A673 (cell line): ENCODE data around the gene EEIG1. TPM values are rescaled to one million over a fixed set of nuclear protein-coding genes. Genes with fewer than 3 reads are reported as not detected.
A peak's percentile ranks its signal among the peaks of the same experiment; 100 is the strongest.

Experiments used
- BruUV-seq: library from RNA; stranded (reverse); fragments of 400-500 nt; replicated peaks from 2 replicates; lab custom pipeline; 2021; lab: Mats Ljungman, UMichigan
- CTCF ChIA-PET: fragments of 300-600 bp; sonication (Branson Sonifier 250); formaldehyde crosslinking; loops from one replicate; lab custom pipeline; 2022; ENCODE audit warnings: antibody characterized with exemption; lab: Charles Lee
- POLR2A ChIA-PET: fragments of 300-600 bp; sonication (Branson Sonifier 250); formaldehyde crosslinking; loops from one replicate; lab custom pipeline; 2022; ENCODE audit warnings: antibody characterized with exemption; ENCODE audit not compliant: low non-redundant PET; lab: Charles Lee
- DNase-seq: peaks from one replicate; pipeline ENCODE4 v3.0.0-alpha.2; 2015; ENCODE audit warnings: low spot score
- H3K27ac ChIP-seq: fragments of 200-600 bp; sonication (generic); 2 replicates; pipeline ENCODE4 v1.5.1; 2016; ENCODE audit warnings: mixed run types, low read depth, mild to moderate bottlenecking, mixed read lengths, antibody characterized with exemption, low read length; ENCODE audit not compliant: poor library complexity, severe bottlenecking
- H3K27me3 ChIP-seq: fragments of 200-600 bp; sonication (generic); replicated peaks from 2 replicates; pipeline ENCODE4 v1.6.1; 2017; ENCODE audit warnings: mixed run types, low read depth, mild to moderate bottlenecking, mixed read lengths, antibody characterized with exemption, low read length; ENCODE audit not compliant: insufficient read depth, poor library complexity
- H3K36me3 ChIP-seq: fragments of 200-600 bp; sonication (generic); 2 replicates; pipeline ENCODE4 v1.6.1; 2016; ENCODE audit warnings: mixed run types, mild to moderate bottlenecking, mixed read lengths, antibody characterized with exemption, low read length; ENCODE audit not compliant: insufficient read depth, poor library complexity, severe bottlenecking
- H3K4me1 ChIP-seq: fragments of 200-600 bp; sonication (generic); 2 replicates; pipeline ENCODE4 v1.6.1; 2017; ENCODE audit warnings: mixed run types, mild to moderate bottlenecking, mixed read lengths, antibody characterized with exemption, low read length; ENCODE audit not compliant: insufficient read depth, poor library complexity, severe bottlenecking
- H3K4me3 ChIP-seq: fragments of 200-600 bp; sonication (generic); 2 replicates; pipeline ENCODE4 v1.5.1; 2016; ENCODE audit warnings: low read depth, mixed run types, mild to moderate bottlenecking, mixed read lengths, low read length; ENCODE audit not compliant: poor library complexity, severe bottlenecking
- H3K9me3 ChIP-seq: fragments of 200-600 bp; sonication (generic); 2 replicates; pipeline ENCODE4 v1.6.1; 2016; ENCODE audit warnings: mixed run types, low read depth, mild to moderate bottlenecking, mixed read lengths, antibody characterized with exemption, low read length; ENCODE audit not compliant: poor library complexity, severe bottlenecking
- EZH2 ChIP-seq: fragments of 200-600 bp; sonication (generic); IDR thresholded peaks from 2 replicates; pipeline ENCODE4 v1.6.1; 2017; ENCODE audit warnings: borderline replicate concordance, low read depth, mild to moderate bottlenecking, mixed read lengths, antibody characterized with exemption, low read length; ENCODE audit not compliant: poor library complexity, severe bottlenecking
- intact Hi-C: fragments of 100-400 bp; cut with micrococcal nuclease; formaldehyde crosslinking; loops from one replicate; pipeline ENCODE4 v1.10.0; 2022; ENCODE audit not compliant: unreplicated experiment
- total RNA-seq: library from RNA; stranded (reverse); gene quantifications from 2 replicates; pipeline ENCODE4 v1.2.3, GENCODE V29; 2021
- TF ChIP-seq, protein P1 (sequence below): fragments of 300-800, 200-600 bp; sonication (generic); conservative IDR thresholded peaks from 2 replicates; pipeline ENCODE4 v1.5.1; 2017; ENCODE audit warnings: low read depth, mild to moderate bottlenecking, antibody characterized with exemption, low read length, moderate library complexity, mixed read lengths

The EEIG1 gene
- total RNA-seq, 1 experiment from 2014 or later = 34.1 TPM

DNA sequence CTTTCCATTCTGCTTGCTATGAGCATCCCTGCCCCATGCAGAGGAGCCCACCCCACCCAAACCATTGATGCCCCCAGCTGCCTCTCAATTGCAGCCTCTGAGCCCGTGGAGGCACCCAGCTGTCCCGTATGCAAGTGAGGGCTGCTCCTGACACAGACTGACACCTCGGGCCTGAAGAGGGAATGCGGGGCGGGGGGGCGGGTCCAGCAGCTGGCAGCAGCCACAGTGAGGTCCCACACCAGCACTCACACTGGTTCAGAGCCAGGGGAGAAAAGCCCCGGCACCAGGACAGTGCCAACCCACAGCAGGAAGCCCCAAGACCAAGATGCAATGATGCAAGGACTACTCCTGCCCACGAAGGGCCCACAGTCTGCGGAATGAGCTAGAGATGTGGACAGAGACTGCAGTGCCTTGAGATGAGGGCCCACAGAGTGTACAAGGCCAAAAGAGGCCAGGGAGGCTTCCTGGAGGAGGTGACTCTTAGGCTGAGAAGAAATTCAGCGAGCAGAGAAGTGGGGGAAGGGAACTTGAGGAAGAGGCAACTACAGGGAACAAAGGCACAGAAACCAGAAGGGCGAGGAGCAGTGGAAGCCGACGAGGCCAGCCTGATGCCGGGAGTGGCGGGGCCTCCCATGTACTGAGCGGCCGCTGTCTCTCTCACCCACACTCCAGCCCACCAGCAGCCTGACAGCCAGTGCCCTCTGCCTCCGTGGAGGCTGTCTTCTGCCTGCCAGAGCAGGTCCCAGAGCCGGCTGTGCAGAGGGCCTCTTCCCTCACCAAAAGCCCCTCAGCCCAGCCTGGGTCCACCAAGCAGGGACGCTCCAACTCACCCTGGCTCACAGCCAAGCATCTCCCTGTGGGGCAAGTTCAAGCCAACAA lies 9.2 kb downstream of the EEIG1 start:
- no peak for TF ChIP-seq EZH2
- TF ChIP-seq, protein P1, sequence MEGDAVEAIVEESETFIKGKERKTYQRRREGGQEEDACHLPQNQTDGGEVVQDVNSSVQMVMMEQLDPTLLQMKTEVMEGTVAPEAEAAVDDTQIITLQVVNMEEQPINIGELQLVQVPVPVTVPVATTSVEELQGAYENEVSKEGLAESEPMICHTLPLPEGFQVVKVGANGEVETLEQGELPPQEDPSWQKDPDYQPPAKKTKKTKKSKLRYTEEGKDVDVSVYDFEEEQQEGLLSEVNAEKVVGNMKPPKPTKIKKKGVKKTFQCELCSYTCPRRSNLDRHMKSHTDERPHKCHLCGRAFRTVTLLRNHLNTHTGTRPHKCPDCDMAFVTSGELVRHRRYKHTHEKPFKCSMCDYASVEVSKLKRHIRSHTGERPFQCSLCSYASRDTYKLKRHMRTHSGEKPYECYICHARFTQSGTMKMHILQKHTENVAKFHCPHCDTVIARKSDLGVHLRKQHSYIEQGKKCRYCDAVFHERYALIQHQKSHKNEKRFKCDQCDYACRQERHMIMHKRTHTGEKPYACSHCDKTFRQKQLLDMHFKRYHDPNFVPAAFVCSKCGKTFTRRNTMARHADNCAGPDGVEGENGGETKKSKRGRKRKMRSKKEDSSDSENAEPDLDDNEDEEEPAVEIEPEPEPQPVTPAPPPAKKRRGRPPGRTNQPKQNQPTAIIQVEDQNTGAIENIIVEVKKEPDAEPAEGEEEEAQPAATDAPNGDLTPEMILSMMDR = no peak
- no peaks in the 10 kb centered on the region for H3K27me3 ChIP-seq
- BruUV-seq = no TSS peak
- no peaks in the 10 kb centered on the region for H3K36me3 ChIP-seq
- CTCF ChIA-PET = no interaction called here
- intact Hi-C loops = no loop called here
- peak overlapping the region; percentile 28 for H3K27ac ChIP-seq
- POLR2A ChIA-PET = interaction anchor here (0.6 kb wide), 2 partner anchors 9 to 723 kb away, joined by 6 to 8 read pairs; partner anchors contain the start of gene EEIG1
- no peak for DNase-seq
- H3K4me3 ChIP-seq = no peak overlapping the region
- H3K4me1 ChIP-seq = peaks cover 72% of the 10 kb centered on the region
- H3K9me3 ChIP-seq = no peaks in the 10 kb centered on the region

DNA sequence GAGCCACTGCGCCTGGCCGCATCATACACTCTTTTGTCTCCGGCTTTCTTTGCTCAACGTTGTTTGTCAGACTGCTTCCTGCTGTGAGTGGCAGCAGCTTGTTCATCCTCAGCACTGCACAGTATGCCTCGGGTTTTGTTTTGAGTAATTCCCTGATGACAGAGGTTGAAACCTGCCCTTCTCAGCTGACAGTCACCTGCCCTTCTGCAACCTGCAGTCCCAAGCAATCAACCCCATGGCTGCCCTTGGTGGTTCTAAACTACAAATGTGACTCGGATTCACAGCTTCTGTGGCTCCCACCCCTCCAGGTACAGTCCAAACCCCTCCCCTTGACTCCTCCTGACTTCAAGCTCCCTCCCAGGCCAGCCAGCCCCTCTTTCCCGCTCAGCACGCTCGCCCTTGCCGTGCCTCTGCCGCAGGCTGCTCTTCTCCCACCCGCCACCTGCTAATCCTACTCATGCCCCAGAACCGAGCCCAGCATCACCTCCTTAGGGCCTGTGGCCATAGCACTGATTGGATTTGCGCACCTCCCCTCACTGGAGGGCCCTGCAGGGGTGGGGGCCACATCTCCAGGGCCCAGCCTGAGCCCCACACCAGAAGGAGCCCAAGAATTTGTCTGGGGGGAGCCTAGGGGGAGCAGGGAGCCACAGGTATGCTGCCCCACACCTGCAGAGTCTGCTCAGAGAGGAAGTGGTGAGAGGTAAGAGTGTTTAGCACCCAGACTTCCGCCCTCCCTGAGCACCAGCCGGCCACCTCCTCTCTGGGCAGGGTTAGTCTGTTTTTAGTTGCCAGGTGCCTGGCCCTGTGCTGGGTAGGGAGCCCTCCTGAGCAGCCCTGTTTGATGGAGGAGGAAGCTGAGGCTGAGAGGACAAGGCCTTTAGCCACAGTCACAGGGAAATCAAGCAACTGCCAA lies 10.1 kb downstream of the EEIG1 start:
- CTCF ChIA-PET = no interaction called here

More for the DNA sequence above, 10.1 kb downstream of the EEIG1 start:
- POLR2A ChIA-PET = no interaction called here
- intact Hi-C loops = no loop called here
- Histone ChIP-seq H3K27ac (peak overlapping the region; percentile 96), H3K36me3 (no peaks in the 10 kb centered on the region), H3K4me1 (peaks cover 79% of the 10 kb centered on the region), H3K4me3 (no peak overlapping the region), H3K9me3 (no peaks in the 10 kb centered on the region), H3K27me3 (no peaks in the 10 kb centered on the region)
- no TSS peak for BruUV-seq
- TF ChIP-seq, protein P1 = no peak
- no peak for TF ChIP-seq EZH2
- DNase-seq = peak; percentile 50
